GM18858 (cell line): ENCODE measurements around the gene CACNA1H.
"Not testable (repeated sequence)": the region's sequence is repeated elsewhere in the genome, so short reads cannot be mapped to it uniquely, and the experiment has no call there.

Experiments used
- ATAC-seq: cut with Tn5 transposase; IDR thresholded peaks from one replicate; pipeline ENCODE4 v1.9.1; 2021; ENCODE audit not compliant: unreplicated experiment

The CACNA1H gene

GRCh38 chr16:1190789-1191188 is 37.9 kb downstream of the CACNA1H start:
- ATAC-seq: not testable (repeated sequence)

GRCh38 chr16:1192384-1193073 is 39.6 kb downstream of the CACNA1H start:
- no peak for ATAC-seq

- ATAC-seq: no peak
Observed at GRCh38 chr16:1193143-1193824, 40.4 kb downstream of the CACNA1H start.

- no peak for ATAC-seq
Observed at GRCh38 chr16:1193825-1194581, 41.1 kb downstream of the CACNA1H start.

- no peak for ATAC-seq
Observed at GRCh38 chr16:1194665-1195392, 41.9 kb downstream of the CACNA1H start.

- ATAC-seq: no peak
Observed at GRCh38 chr16:1195393-1195666, 42.4 kb downstream of the CACNA1H start.

- no peak for ATAC-seq
Observed at GRCh38 chr16:1196494-1196893, 43.6 kb downstream of the CACNA1H start.

GRCh38 chr16:1197237-1197866 is 44.4 kb downstream of the CACNA1H start:
- ATAC-seq: no peak

GRCh38 chr16:1198194-1198593 is 45.3 kb downstream of the CACNA1H start:
- ATAC-seq: no peak

- ATAC-seq: not testable (repeated sequence)
Observed at GRCh38 chr16:1198671-1199346, 45.9 kb downstream of the CACNA1H start.

GRCh38 chr16:1199347-1200013 is 46.6 kb downstream of the CACNA1H start:
- no peak for ATAC-seq

- ATAC-seq: no peak
Observed at GRCh38 chr16:1200014-1200627, 47.2 kb downstream of the CACNA1H start.

- no peak for ATAC-seq
Observed at GRCh38 chr16:1201444-1201843, 48.5 kb downstream of the CACNA1H start.

GRCh38 chr16:1202274-1202673 is 49.4 kb downstream of the CACNA1H start:
- ATAC-seq: no peak

GRCh38 chr16:1204933-1205332 is 52.0 kb downstream of the CACNA1H start:
- ATAC-seq: no peak

- no peak for ATAC-seq
Observed at GRCh38 chr16:1206326-1206725, 53.4 kb downstream of the CACNA1H start.

GRCh38 chr16:1206786-1207185 is 53.9 kb downstream of the CACNA1H start:
- no peak for ATAC-seq

GRCh38 chr16:1208239-1208830 is 55.4 kb downstream of the CACNA1H start:
- no peak for ATAC-seq

GRCh38 chr16:1209081-1209480 is 56.2 kb downstream of the CACNA1H start:
- ATAC-seq: no peak
